GM12878 (cell line): ENCODE data around the gene APLP1. TPM values are rescaled to one million over a fixed set of nuclear protein-coding genes. Genes with fewer than 3 reads are reported as not detected.

Experiments
- ATAC-seq: fragments of 200-7000 bp; cut with Tn5 transposase; 3 replicates; pipeline ENCODE4 v1.9.1; 2020; ENCODE audit warnings: mild to moderate bottlenecking, moderate library complexity
- BruUV-seq: library from RNA; stranded (reverse); fragments of 400-500 nt; replicated peaks from 2 replicates; lab custom pipeline; 2021; lab: Mats Ljungman, UMichigan
- CTCF ChIA-PET: fragments of 300-600 bp; sonication (Branson Sonifier 250); formaldehyde crosslinking; extraction: SDS; loops from one replicate; lab custom pipeline; 2021; ENCODE audit warnings: inconsistent platforms; lab: Yijun Ruan, JAX
- POLR2A ChIA-PET: fragments of 350-600 bp; formaldehyde crosslinking; extraction: SDS; loops from one replicate; lab custom pipeline; 2021; ENCODE audit warnings: inconsistent platforms; lab: Charles Lee
- RAD21 ChIA-PET: fragments of 300-600 bp; sonication (Branson Sonifier 250); formaldehyde crosslinking; loops from one replicate; lab custom pipeline; 2023; ENCODE audit warnings: antibody characterized with exemption; ENCODE audit not compliant: unreplicated experiment; lab: Charles Lee
- SMC1A ChIA-PET: fragments of 300-600 bp; sonication (Branson Sonifier 250); formaldehyde crosslinking; loops from one replicate; lab custom pipeline; 2023; ENCODE audit not compliant: unreplicated experiment, uncharacterized antibody; lab: Charles Lee
- DNase-seq: peaks from one replicate; pipeline ENCODE4 v3.0.0-alpha.2; 2011; ENCODE audit warnings: low read depth, low spot score
- FAIRE-seq: peaks from 3 replicates; lab custom pipeline; 2011; peaks lifted over from hg19 to GRCh38; lab: Jason Lieb, UNC
- H2AFZ ChIP-seq: 2 replicates; pipeline ENCODE4 v1.6.0; 2011; ENCODE audit warnings: low read depth, low read length, control low read depth; ENCODE audit not compliant: control insufficient read depth
- H3K27ac ChIP-seq: 2 replicates; pipeline ENCODE4 v1.5.1; 2011; ENCODE audit warnings: control low read depth; ENCODE audit not compliant: control insufficient read depth, insufficient read depth
- H3K27me3 ChIP-seq, 2 experiments: replicated peaks in 1 of 2; 2 replicates each; pipeline versions ENCODE4 v1.6.0 to v1.6.1; 2011; ENCODE audit warnings: low read length in 1 of 2; ENCODE audit not compliant: control insufficient read depth in 2 of 2, insufficient read depth in 2 of 2
- H3K36me3 ChIP-seq, 2 experiments: 2 replicates each; pipeline ENCODE4 v1.5.1; 2011; ENCODE audit warnings: low read length in 1 of 2; ENCODE audit not compliant: control insufficient read depth in 2 of 2, insufficient read depth in 2 of 2
- H3K4me1 ChIP-seq: 2 replicates; pipeline ENCODE4 v1.6.1; 2011; ENCODE audit warnings: mild to moderate bottlenecking, low read length, moderate library complexity, mixed read lengths; ENCODE audit not compliant: control insufficient read depth, insufficient read depth
- H3K4me2 ChIP-seq: 2 replicates; pipeline ENCODE4 v1.6.0; 2011; ENCODE audit warnings: control low read depth; ENCODE audit not compliant: control insufficient read depth, insufficient read depth
- H3K4me3 ChIP-seq: fragments of 200-600 bp; sonication (generic); 2 replicates; pipeline ENCODE4 v1.5.1; 2016
- H3K79me2 ChIP-seq: 2 replicates; pipeline ENCODE4 v1.6.0; 2011; ENCODE audit warnings: low read length; ENCODE audit not compliant: control insufficient read depth, insufficient read depth
- H3K9ac ChIP-seq: 2 replicates; pipeline ENCODE4 v1.8.0; 2011; ENCODE audit warnings: low read length, control low read depth, mixed read lengths; ENCODE audit not compliant: control insufficient read depth, insufficient read depth
- H3K9me3 ChIP-seq: replicated peaks from 3 replicates; pipeline ENCODE4 v1.5.1; 2011; ENCODE audit warnings: mild to moderate bottlenecking, low read length; ENCODE audit not compliant: control insufficient read depth, insufficient read depth
- H4K20me1 ChIP-seq: 2 replicates; pipeline ENCODE4 v1.6.0; 2011; ENCODE audit not compliant: control insufficient read depth, insufficient read depth
- ASH2L ChIP-seq: fragments of 300-600, 200-600 bp; sonication (generic); IDR thresholded peaks from 2 replicates; pipeline ENCODE4 v1.6.1; 2017; ENCODE audit warnings: low read depth, mild to moderate bottlenecking, borderline replicate concordance
- ATF3 ChIP-seq: IDR thresholded peaks from 2 replicates; pipeline ENCODE4 v1.6.1; 2011; ENCODE audit warnings: low read depth, mild to moderate bottlenecking, low read length, moderate library complexity, borderline replicate concordance; ENCODE audit errors: extremely low read depth
- CEBPB ChIP-seq, 2 experiments: fragments of 150-350 bp in 1 of 2; IDR thresholded peaks; 2 replicates each; pipeline ENCODE4 v1.6.1; 2012 to 2014; ENCODE audit warnings: low read depth in 2 of 2, low read length in 2 of 2, borderline replicate concordance in 1 of 2, inconsistent platforms in 1 of 2
- CTCF ChIP-seq, 3 experiments: IDR thresholded peaks in 2 of 3; conservative IDR thresholded peaks in 1 of 3; 2 replicates each; pipeline ENCODE4 v1.5.1; 2011; ENCODE audit warnings: low read depth in 3 of 3, low read length in 3 of 3, mild to moderate bottlenecking in 3 of 3, control low read depth in 2 of 3, moderate library complexity in 2 of 3, inconsistent platforms in 1 of 3, mixed read lengths in 1 of 3; ENCODE audit not compliant: control insufficient read depth in 2 of 3, insufficient read depth in 1 of 3; ENCODE audit errors: extremely low read depth in 1 of 3
- DPF2 ChIP-seq: fragments of 450-650 bp; IDR thresholded peaks from 2 replicates; pipeline ENCODE4 v1.6.1; 2017; ENCODE audit warnings: mild to moderate bottlenecking
- FOXM1 ChIP-seq: IDR thresholded peaks from 2 replicates; pipeline ENCODE4 v1.6.1; 2012; ENCODE audit warnings: low read depth, mild to moderate bottlenecking, inconsistent platforms, low read length, moderate library complexity
- HCFC1 ChIP-seq: fragments of 150-350 bp; IDR thresholded peaks from 2 replicates; pipeline ENCODE4 v1.6.1; 2014; ENCODE audit warnings: low read length
- JUNB ChIP-seq: IDR thresholded peaks from 2 replicates; pipeline ENCODE4 v1.6.1; 2016; ENCODE audit warnings: antibody characterized with exemption, mild to moderate bottlenecking
- MEF2A ChIP-seq: IDR thresholded peaks from 2 replicates; pipeline ENCODE4 v1.6.1; 2011; ENCODE audit warnings: low read depth, mild to moderate bottlenecking, low read length, moderate library complexity; ENCODE audit not compliant: insufficient read depth
- MTA3 ChIP-seq: IDR thresholded peaks from 2 replicates; pipeline ENCODE4 v1.6.1; 2012; ENCODE audit warnings: low read length, inconsistent platforms, borderline replicate concordance
- NFIC ChIP-seq: IDR thresholded peaks from 2 replicates; pipeline ENCODE4 v1.6.1; 2012; ENCODE audit warnings: low read depth, mild to moderate bottlenecking, inconsistent platforms, low read length, moderate library complexity
- NFXL1 ChIP-seq: fragments of 450-650 bp; IDR thresholded peaks from 2 replicates; pipeline ENCODE4 v1.6.1; 2017; ENCODE audit warnings: antibody characterized with exemption, mild to moderate bottlenecking, borderline replicate concordance
- PAX5 ChIP-seq: IDR thresholded peaks from 2 replicates; pipeline ENCODE4 v1.6.1; 2011; ENCODE audit warnings: low read depth, low read length, borderline replicate concordance
- RB1 ChIP-seq: fragments of 450-650 bp; formaldehyde crosslinking; IDR thresholded peaks from 2 replicates; pipeline ENCODE4 v1.6.1; 2017; ENCODE audit warnings: mild to moderate bottlenecking, borderline replicate concordance
- RFX5 ChIP-seq: IDR thresholded peaks from 2 replicates; pipeline ENCODE4 v1.6.1; 2011; ENCODE audit warnings: low read depth, low read length, improper control_type of control experiment
- SIX5 ChIP-seq: IDR thresholded peaks from 2 replicates; pipeline ENCODE4 v1.6.1; 2011; ENCODE audit warnings: mild to moderate bottlenecking, low read depth, low read length, moderate library complexity; ENCODE audit not compliant: severe bottlenecking
- SMARCA5 ChIP-seq: fragments of 450-650 bp; IDR thresholded peaks from 2 replicates; pipeline ENCODE4 v1.6.1; 2017; ENCODE audit warnings: mild to moderate bottlenecking
- SRF ChIP-seq, 2 experiments: IDR thresholded peaks; 2 replicates each; pipeline ENCODE4 v1.6.1; 2011; ENCODE audit warnings: low read depth in 2 of 2, low read length in 2 of 2, mild to moderate bottlenecking in 1 of 2, moderate library complexity in 1 of 2
- SUPT20H ChIP-seq: IDR thresholded peaks from 2 replicates; pipeline ENCODE4 v1.6.1; 2011; ENCODE audit warnings: low read depth, mild to moderate bottlenecking, low read length, moderate library complexity, borderline replicate concordance; ENCODE audit not compliant: control insufficient read depth
- TAF1 ChIP-seq: IDR thresholded peaks from 2 replicates; pipeline ENCODE4 v1.6.1; 2011; ENCODE audit warnings: mild to moderate bottlenecking, low read depth, low read length, borderline replicate concordance
- WGBS: methylation state at CpG from one replicate; pipeline ENCODE4 v1.1.6; 2016; ENCODE audit warnings: low lambda C conversion rate; ENCODE audit not compliant: insufficient replicate concordance, insufficient coverage; ENCODE audit errors: missing lambda C conversion rate; 5-methylcytosine and 5-hydroxymethylcytosine counted together
- in situ Hi-C: fragments of 300-500 bp; cut with MboI; formaldehyde crosslinking; loops from 9 replicates; pipeline ENCODE4 v1.14.3; 2018; ENCODE audit warnings: mixed read lengths
- intact Hi-C: fragments of 100-400 bp; cut with micrococcal nuclease; formaldehyde crosslinking; loops from one replicate; pipeline ENCODE4 v1.14.2; 2022; ENCODE audit not compliant: unreplicated experiment
- polyA plus RNA-seq, 11 experiments: library from polyadenylated mRNA; depleted of rRNA in 4 of 11; unstranded in 6 of 11; stranded (reverse) in 5 of 11; fragments of >200 nt; fragmentation: Nextera tagmentation in 4 of 11; fragmentation: Illumina TruSeq in 1 of 11; extraction: Ambion mirVana in 4 of 11; extraction: Trizol in 1 of 11; gene quantifications; 1 replicate in 1 of 11; 2 replicates in 10 of 11; pipeline versions ENCODE4 v1.2.1 to v1.2.3, GENCODE V29; 2011 to 2016; ENCODE audit warnings: inconsistent platforms in 2 of 11, missing spikeins in 2 of 11, low read depth in 1 of 11
- total RNA-seq, 4 experiments: library from RNA; depleted of rRNA in 3 of 4; stranded (reverse); fragments of >200 nt in 3 of 4; fragmentation: Illumina TruSeq in 1 of 4; extraction: Trizol in 1 of 4; gene quantifications; 2 replicates each; pipeline versions ENCODE4 v1.2.1 to v1.2.3, GENCODE V29; 2013 to 2021

The APLP1 gene
- total and polyA plus RNA-seq, 10 of the 15 experiments (the other 5 are each of a cell fraction or from before 2014, with no cell fraction given), result 0.07 to 2.2 (median 0.91) TPM; not detected in 1

- POLR2A ChIA-PET, result no interaction called here
- Histone ChIP-seq H3K4me2 (peak overlapping the region; percentile 45), H3K4me1 (peaks cover 13% of the 10 kb centered on the region), H3K9ac (no peak overlapping the region), H2AFZ (peak overlapping the region; percentile 61), H4K20me1 (no peaks in the 10 kb centered on the region), H3K9me3 (no peaks in the 10 kb centered on the region), H3K27me3 (peaks cover 2 to 4% of the 10 kb centered on the region in 2 experiments; a peak in 1 of 4 replicates), H3K36me3 (no peaks in the 10 kb centered on the region), H3K27ac (no peak overlapping the region), H3K79me2 (no peaks in the 10 kb centered on the region), H3K4me3 (peak overlapping the region; percentile 51; the same call in 1 of the 2 replicates)
- SMC1A ChIA-PET, result no interaction called here
- WGBS, result 2% methylated on average over 47 of the region's 51 CpGs
- intact Hi-C loops, result no loop called here
- RAD21 ChIA-PET, result interaction anchor here (1.0 to 1.5 kb wide), 2 partner anchors 17 to 62 kb away, joined by 3 to 6 read pairs; partner anchors contain the start of gene NPHS1
- in situ Hi-C loops, result no loop called here
- no TSS peak for BruUV-seq
- no peak for DNase-seq
- ATAC-seq, result peak; percentile 79
- peak; percentile 23 for FAIRE-seq
- CTCF ChIA-PET, result no interaction called here
- TF ChIP-seq MEF2A (no peak), NFIC (no peak), PAX5 (no peak), SIX5 (no peak), RFX5 (no peak), ASH2L (no peak), MTA3 (no peak), SMARCA5 (no peak), ATF3 (no peak), JUNB (no peak), CEBPB (IDR thresholded peaks at IDR 0.05; ENCODE audit: borderline replicate concordance in 1 of 2, low read depth in 2 of 2, low read length in 2 of 2) (no peak), FOXM1 (no peak), SUPT20H (no peak), RB1 (no peak), NFXL1 (no peak), CTCF (IDR thresholded peaks at IDR 0.05 in 2 of 3, conservative IDR thresholded peaks at IDR 0.05 in 1 of 3; ENCODE audit: control insufficient read depth in 2 of 3, extremely low read depth in 1 of 3, insufficient read depth in 1 of 3, low read depth in 3 of 3, low read length in 3 of 3) (no peak), HCFC1 (no peak), DPF2 (no peak), SRF (IDR thresholded peaks at IDR 0.05; ENCODE audit: low read depth in 2 of 2, low read length in 2 of 2) (0 out of 4 replicates have a peak, but pooled peaks of 1 of the 2 experiments have one; percentile 8), TAF1 (no peak)
These were observed 1.2 kb downstream of the APLP1 start for GRCh38 chr19:35869327-35870123.
